ENCODE data around the gene BCAS4. TPM values are rescaled to one million over a fixed set of nuclear protein-coding genes. Genes with fewer than 3 reads are reported as not detected.

The BCAS4 gene
- total and polyA plus RNA-seq, 8 donors, result under 0.01 to 7.2 (median 2.2) TPM; not detected in 1

DNA sequence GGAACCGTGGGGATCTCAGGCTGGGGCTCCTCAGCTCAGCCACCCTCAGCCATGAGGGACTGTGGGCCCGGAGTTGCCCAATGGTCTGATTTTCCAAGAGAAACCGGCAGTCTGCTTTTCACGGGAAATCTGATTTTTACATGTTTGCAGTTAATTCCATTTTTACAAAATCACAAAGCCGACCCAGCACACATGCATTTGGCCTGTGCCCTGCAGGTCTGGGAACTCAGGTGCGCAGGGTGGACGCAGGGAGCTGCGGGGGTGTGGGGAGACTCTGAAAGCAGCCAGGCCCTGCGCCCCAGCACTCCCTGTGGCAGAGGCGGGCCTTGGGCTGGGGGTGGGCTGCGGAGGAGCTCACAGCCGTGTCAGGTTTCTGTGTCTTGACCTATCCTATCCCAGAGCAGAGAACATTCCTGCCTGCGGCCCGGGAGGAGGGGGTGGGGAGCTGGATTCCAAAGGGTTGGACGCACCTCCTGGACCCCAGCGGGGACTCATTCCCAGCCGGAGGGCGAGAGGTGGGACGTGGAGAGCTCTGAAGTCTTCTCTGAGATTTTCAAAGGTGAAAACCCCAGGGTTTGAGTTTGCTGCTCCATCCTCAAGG lies 75.8 kb downstream of the BCAS4 start:
- TF ChIP-seq POLR2AphosphoS5 (IDR thresholded peaks at IDR 0.05) (no peak), POLR2A (IDR thresholded peaks at IDR 0.05) (no peak), CTCF (IDR thresholded peaks at IDR 0.05) (no peak), EP300 (IDR thresholded peaks at IDR 0.05) (no peak)
- H3K9me3 ChIP-seq, result no peaks in the 10 kb centered on the region
- H3K36me3 ChIP-seq, result no peaks in the 10 kb centered on the region
- peak in 1 of 2 donors; percentile 73 for DNase-seq
- 78 to 91% (median 84%) methylated on average over 12 to 19 of the region's 19 CpGs for WGBS, 5 donors
- H3K27ac ChIP-seq, result no peak overlapping the region
- intact Hi-C loops (cut with DNase I; ENCODE audit: low total_unique reads), result no loop called here
- H3K4me1 ChIP-seq, result no peaks in the 10 kb centered on the region
- no peak overlapping the region for H3K4me3 ChIP-seq
- no peaks in the 10 kb centered on the region for H3K27me3 ChIP-seq

- no peak for TF ChIP-seq POLR2A (IDR thresholded peaks at IDR 0.05)
- TF ChIP-seq EP300 (IDR thresholded peaks at IDR 0.05), result no peak
- no peak for TF ChIP-seq CTCF (IDR thresholded peaks at IDR 0.05)
- no peak for TF ChIP-seq POLR2AphosphoS5 (IDR thresholded peaks at IDR 0.05)
- no peaks in the 10 kb centered on the region for H3K27me3 ChIP-seq
- no peak for DNase-seq
- H3K9me3 ChIP-seq, result no peaks in the 10 kb centered on the region
- intact Hi-C loops (cut with DNase I; ENCODE audit: low total_unique reads), result no loop called here
- no peak overlapping the region for H3K27ac ChIP-seq
- no peaks in the 10 kb centered on the region for H3K4me1 ChIP-seq
- 80 to 89% (median 84%) methylated on average over 16 of the region's 16 CpGs for WGBS, 5 donors
- H3K36me3 ChIP-seq, result peaks cover 0 to 19% (median 8%) of the 10 kb centered on the region in 4 donors
- H3K4me3 ChIP-seq, result no peak overlapping the region
Measured at GRCh38 chr20:50872560-50873425, 77.9 kb downstream of the BCAS4 start.

DNA sequence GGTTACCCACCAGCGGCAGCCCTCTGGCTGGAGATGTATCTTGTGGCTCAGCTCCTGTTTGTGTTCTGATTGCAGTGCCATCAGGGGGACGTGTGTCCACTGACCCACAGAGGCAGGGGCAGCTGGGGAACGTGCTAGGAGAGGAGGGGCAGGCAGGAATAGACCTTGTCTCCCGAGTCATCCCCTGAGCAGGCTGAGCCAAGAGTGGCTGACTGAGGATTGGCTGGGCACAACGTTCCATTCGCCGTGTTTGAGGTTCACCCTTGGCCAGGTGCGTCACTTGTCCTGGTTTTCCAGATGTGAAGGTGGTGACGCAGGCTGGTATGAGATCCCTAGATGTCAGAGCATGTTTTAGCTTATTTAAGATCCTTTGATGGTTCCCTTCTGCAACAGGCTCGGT lies 78.7 kb downstream of the BCAS4 start:
- H3K9me3 ChIP-seq, result no peaks in the 10 kb centered on the region
- 83 to 94% (median 86%) methylated on average over 10 of the region's 10 CpGs for WGBS, 5 donors
- no peak overlapping the region for H3K4me3 ChIP-seq
- H3K36me3 ChIP-seq, result peaks cover 0 to 19% (median 8%) of the 10 kb centered on the region in 4 donors
- H3K4me1 ChIP-seq, result no peaks in the 10 kb centered on the region
- H3K27me3 ChIP-seq, result no peaks in the 10 kb centered on the region
- intact Hi-C loops (cut with DNase I; ENCODE audit: low total_unique reads), result no loop called here
- TF ChIP-seq POLR2A (IDR thresholded peaks at IDR 0.05) (no peak), CTCF (IDR thresholded peaks at IDR 0.05) (no peak), POLR2AphosphoS5 (IDR thresholded peaks at IDR 0.05) (no peak)
- DNase-seq, result no peak
- H3K27ac ChIP-seq, result no peak overlapping the region

DNA sequence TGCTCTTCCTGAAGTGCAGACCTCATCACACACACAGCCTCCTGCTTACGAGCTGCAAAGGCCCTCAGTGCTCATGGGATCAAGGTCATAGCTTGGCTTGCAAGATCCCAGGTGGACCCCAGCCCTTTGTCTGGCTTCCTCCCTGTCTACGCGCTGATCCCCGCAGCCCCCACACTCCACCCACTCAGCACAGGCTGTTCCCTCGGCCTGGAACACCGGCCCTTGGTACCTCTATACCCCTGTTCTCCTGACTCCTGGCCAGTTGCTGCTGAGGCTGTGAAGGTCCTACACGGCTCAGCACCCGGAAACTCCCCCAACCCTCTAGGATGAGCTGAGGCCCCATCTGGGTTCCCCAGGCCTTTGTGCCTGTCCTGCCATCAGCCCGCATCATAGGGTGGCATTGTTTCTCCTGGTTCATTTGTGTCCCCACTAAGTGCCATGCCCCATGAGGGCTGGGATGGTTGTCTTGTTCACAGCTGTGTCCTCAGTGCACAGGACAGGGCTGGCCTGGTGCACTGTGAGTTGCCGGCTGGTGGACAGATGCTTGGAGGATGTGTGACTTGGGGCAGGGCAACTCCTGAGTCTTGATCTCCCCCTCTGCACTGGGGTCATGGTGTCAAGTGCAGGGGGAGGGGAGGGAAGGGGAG lies 79.4 kb downstream of the BCAS4 start:
- H3K27me3 ChIP-seq, result no peaks in the 10 kb centered on the region
- TF ChIP-seq CTCF (IDR thresholded peaks at IDR 0.05) (no peak), POLR2A (IDR thresholded peaks at IDR 0.05) (no peak)
- H3K36me3 ChIP-seq, result peaks cover 0 to 19% (median 8%) of the 10 kb centered on the region in 4 donors
- DNase-seq, result no peak
- H3K9me3 ChIP-seq, result no peaks in the 10 kb centered on the region
- intact Hi-C loops (cut with DNase I; ENCODE audit: low total_unique reads), result no loop called here
- H3K4me1 ChIP-seq, result no peaks in the 10 kb centered on the region
- H3K4me3 ChIP-seq, result no peak overlapping the region
- H3K27ac ChIP-seq, result no peak overlapping the region
- WGBS, 5 donors, result 92 to 96% (median 92%) methylated on average over 10 of the region's 10 CpGs
